Measurements from ENCODE around the gene NT5C.

DNA sequence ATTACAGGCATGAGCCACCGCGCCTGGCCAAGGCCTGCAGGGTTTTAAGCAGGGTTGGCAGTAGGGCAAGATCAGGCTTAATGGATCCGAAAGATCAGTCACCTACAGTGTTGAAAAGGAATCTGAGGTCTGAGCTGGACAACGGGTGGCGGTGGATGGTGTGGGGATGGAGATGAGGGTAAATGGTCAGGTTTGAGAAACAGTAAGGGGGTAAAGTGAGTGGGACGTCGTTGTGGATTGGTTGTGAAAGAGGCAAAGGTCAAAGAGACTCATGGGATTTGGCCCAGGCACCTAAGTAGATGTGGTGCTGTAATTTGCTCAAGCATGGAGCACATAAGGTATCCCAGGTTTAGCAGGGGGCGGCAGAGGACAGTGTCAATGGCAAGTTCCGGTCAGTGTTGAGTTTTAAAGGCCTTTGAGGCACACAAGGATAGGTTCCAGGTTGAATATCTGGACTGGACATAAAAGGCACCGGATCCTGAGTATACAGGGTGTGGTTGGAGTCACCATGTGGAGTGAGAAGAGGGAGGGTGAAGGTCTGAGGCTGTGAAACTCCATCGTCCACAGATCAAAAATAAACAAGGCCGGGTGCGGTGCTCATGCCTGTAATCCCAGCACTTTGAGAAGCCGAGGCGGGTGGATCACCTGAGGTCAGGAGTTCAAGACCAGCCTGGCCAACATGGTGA lies 44.9 kb downstream of the NT5C start:
- TF ChIP-seq, protein P1, sequence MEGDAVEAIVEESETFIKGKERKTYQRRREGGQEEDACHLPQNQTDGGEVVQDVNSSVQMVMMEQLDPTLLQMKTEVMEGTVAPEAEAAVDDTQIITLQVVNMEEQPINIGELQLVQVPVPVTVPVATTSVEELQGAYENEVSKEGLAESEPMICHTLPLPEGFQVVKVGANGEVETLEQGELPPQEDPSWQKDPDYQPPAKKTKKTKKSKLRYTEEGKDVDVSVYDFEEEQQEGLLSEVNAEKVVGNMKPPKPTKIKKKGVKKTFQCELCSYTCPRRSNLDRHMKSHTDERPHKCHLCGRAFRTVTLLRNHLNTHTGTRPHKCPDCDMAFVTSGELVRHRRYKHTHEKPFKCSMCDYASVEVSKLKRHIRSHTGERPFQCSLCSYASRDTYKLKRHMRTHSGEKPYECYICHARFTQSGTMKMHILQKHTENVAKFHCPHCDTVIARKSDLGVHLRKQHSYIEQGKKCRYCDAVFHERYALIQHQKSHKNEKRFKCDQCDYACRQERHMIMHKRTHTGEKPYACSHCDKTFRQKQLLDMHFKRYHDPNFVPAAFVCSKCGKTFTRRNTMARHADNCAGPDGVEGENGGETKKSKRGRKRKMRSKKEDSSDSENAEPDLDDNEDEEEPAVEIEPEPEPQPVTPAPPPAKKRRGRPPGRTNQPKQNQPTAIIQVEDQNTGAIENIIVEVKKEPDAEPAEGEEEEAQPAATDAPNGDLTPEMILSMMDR (conservative IDR thresholded peaks at IDR 0.05; ENCODE audit: low read length), result no peak
- no peak for TF ChIP-seq EZH2phosphoT487 (IDR thresholded peaks at IDR 0.05; ENCODE audit: borderline replicate concordance)
